ENCODE data around the gene DYNC1I1.

- TF ChIP-seq CTCF (conservative IDR thresholded peaks at IDR 0.05; ENCODE audit: low read length) (no peak), EZH2phosphoT487 (IDR thresholded peaks at IDR 0.05; ENCODE audit: borderline replicate concordance) (no peak)
Measured at GRCh38 chr7:96088579-96088978, 316.2 kb downstream of the DYNC1I1 start.

All from Loucy (cell line).